Neural progenitor cell (in vitro differentiated cells): Measurements from ENCODE around the gene BOD1L2. TPM values are rescaled to one million over a fixed set of nuclear protein-coding genes. Genes with fewer than 3 reads are reported as not detected.

Experiments
- DNase-seq: peaks from one replicate; pipeline ENCODE4 v3.0.0-alpha.2; 2016; ENCODE audit warnings: low spot score
- H2AFZ ChIP-seq: fragments of 200-600 bp; sonication (generic); replicated peaks from 2 replicates; pipeline ENCODE4 v1.6.1; 2016; ENCODE audit warnings: antibody characterized with exemption
- H3F3A ChIP-seq: fragments of 200-600 bp; sonication (generic); 2 replicates; pipeline ENCODE4 v1.6.1; 2016; ENCODE audit warnings: antibody characterized with exemption, low read depth
- H3K27ac ChIP-seq: fragments of 200-600 bp; sonication (generic); 2 replicates; pipeline ENCODE4 v1.5.1; 2016; ENCODE audit warnings: mild to moderate bottlenecking
- H3K27me3 ChIP-seq: fragments of 200-600 bp; sonication (generic); 2 replicates; pipeline ENCODE4 v1.6.1; 2016; ENCODE audit warnings: mild to moderate bottlenecking, moderate library complexity
- H3K36me3 ChIP-seq: fragments of 200-600 bp; sonication (generic); 2 replicates; pipeline ENCODE4 v1.5.1; 2016
- H3K4me1 ChIP-seq: fragments of 200-600 bp; sonication (generic); 2 replicates; pipeline ENCODE4 v1.6.1; 2016; ENCODE audit warnings: mixed run types
- H3K4me2 ChIP-seq: fragments of 200-600 bp; sonication (generic); 2 replicates; pipeline ENCODE4 v1.6.1; 2016
- H3K4me3 ChIP-seq: fragments of 200-600 bp; sonication (generic); 2 replicates; pipeline ENCODE4 v1.5.1; 2016
- H3K79me2 ChIP-seq: fragments of 200-600 bp; sonication (generic); 2 replicates; pipeline ENCODE4 v1.6.1; 2016; ENCODE audit warnings: low read depth
- H3K9ac ChIP-seq: fragments of 200-600 bp; sonication (generic); 2 replicates; pipeline ENCODE4 v1.6.1; 2016
- H3K9me3 ChIP-seq: fragments of 200-600 bp; sonication (generic); 2 replicates; pipeline ENCODE4 v1.5.1; 2016; ENCODE audit warnings: low read depth
- H4K20me1 ChIP-seq: fragments of 200-600 bp; sonication (generic); 2 replicates; pipeline ENCODE4 v1.6.1; 2016; ENCODE audit warnings: low read depth
- H3K27ac Mint-ChIP-seq: 3 replicates; pipeline ENCODE4 v1.8.0; 2021; ENCODE audit warnings: mixed read lengths
- H3K27me3 Mint-ChIP-seq: 2 replicates; pipeline ENCODE4 v1.8.0; 2022; ENCODE audit warnings: low read depth, mild to moderate bottlenecking, inconsistent platforms, moderate library complexity, mixed read lengths; ENCODE audit not compliant: insufficient read depth
- H3K36me3 Mint-ChIP-seq: 3 replicates; pipeline ENCODE4 v1.8.0; 2021; ENCODE audit warnings: mixed read lengths
- H3K4me1 Mint-ChIP-seq: 3 replicates; pipeline ENCODE4 v1.8.0; 2021; ENCODE audit warnings: mixed read lengths
- H3K4me3 Mint-ChIP-seq: 3 replicates; pipeline ENCODE4 v1.8.0; 2021; ENCODE audit warnings: mild to moderate bottlenecking, moderate library complexity, mixed read lengths
- H3K9me3 Mint-ChIP-seq: 3 replicates; pipeline ENCODE4 v1.8.0; 2020; ENCODE audit warnings: mixed read lengths
- EZH2 ChIP-seq: fragments of 200-600 bp; sonication (generic); IDR thresholded peaks from 2 replicates; pipeline ENCODE4 v1.6.1; 2017; ENCODE audit warnings: antibody characterized with exemption, mild to moderate bottlenecking, moderate library complexity
- EZH2phosphoT487 ChIP-seq: fragments of 200-600 bp; sonication (generic); IDR thresholded peaks from 2 replicates; pipeline ENCODE4 v1.6.1; 2017; ENCODE audit warnings: antibody characterized with exemption
- total RNA-seq: library from RNA; depleted of rRNA; stranded (reverse); fragments of >200 nt; gene quantifications from 2 replicates; pipeline ENCODE4 v1.2.3, GENCODE V29; 2015; ENCODE audit warnings: low replicate concordance
- TF ChIP-seq, protein P1 (sequence below): fragments of 200-600 bp; sonication (generic); IDR thresholded peaks from 2 replicates; pipeline ENCODE4 v1.5.1; 2017; ENCODE audit warnings: antibody characterized with exemption, mild to moderate bottlenecking

BOD1L2 gene
- total RNA-seq, 1 donor from 2014 or later, result not detected

DNA sequence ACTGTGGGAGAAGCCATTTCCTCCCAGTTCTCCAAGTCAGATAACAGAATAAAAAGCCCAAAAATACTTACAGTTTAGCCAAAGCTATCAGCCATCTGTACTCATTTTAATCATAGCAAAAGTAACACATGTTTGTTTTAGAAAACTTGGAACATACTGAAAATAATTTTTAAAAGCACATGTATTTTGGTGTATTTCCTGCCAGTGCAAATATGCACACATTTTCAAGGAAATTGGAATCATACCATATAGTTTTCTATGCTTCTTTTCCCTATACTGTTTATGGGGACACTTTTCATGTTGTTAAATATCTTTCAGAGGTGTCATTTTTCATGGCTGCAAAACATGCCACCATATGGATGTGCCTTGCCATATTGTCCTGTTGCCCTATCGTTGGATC lies 51.2 kb downstream of the BOD1L2 start:
- Histone ChIP-seq H3K27ac (no peak overlapping the region), H3K4me3 (no peak overlapping the region), H3K79me2 (no peaks in the 10 kb centered on the region), H3K36me3 (no peaks in the 10 kb centered on the region), H3K4me1 (no peaks in the 10 kb centered on the region), H2AFZ (no peak overlapping the region), H3K4me2 (no peak overlapping the region), H3K27me3 (no peaks in the 10 kb centered on the region), H3K9ac (no peak overlapping the region), H4K20me1 (no peaks in the 10 kb centered on the region), H3K9me3 (no peaks in the 10 kb centered on the region), H3F3A (no peaks in the 10 kb centered on the region)
- Mint-ChIP-seq H3K9me3 (no peaks in the 10 kb centered on the region), H3K4me3 (no peak overlapping the region), H3K36me3 (no peaks in the 10 kb centered on the region), H3K27me3 (peaks cover 14% of the 10 kb centered on the region), H3K27ac (no peak overlapping the region), H3K4me1 (no peaks in the 10 kb centered on the region)
- no peak for DNase-seq
- TF ChIP-seq, protein P1, sequence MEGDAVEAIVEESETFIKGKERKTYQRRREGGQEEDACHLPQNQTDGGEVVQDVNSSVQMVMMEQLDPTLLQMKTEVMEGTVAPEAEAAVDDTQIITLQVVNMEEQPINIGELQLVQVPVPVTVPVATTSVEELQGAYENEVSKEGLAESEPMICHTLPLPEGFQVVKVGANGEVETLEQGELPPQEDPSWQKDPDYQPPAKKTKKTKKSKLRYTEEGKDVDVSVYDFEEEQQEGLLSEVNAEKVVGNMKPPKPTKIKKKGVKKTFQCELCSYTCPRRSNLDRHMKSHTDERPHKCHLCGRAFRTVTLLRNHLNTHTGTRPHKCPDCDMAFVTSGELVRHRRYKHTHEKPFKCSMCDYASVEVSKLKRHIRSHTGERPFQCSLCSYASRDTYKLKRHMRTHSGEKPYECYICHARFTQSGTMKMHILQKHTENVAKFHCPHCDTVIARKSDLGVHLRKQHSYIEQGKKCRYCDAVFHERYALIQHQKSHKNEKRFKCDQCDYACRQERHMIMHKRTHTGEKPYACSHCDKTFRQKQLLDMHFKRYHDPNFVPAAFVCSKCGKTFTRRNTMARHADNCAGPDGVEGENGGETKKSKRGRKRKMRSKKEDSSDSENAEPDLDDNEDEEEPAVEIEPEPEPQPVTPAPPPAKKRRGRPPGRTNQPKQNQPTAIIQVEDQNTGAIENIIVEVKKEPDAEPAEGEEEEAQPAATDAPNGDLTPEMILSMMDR, result no peak
- no peak for TF ChIP-seq EZH2phosphoT487
- no peak for TF ChIP-seq EZH2

Other genes starting within 250 kb of the BOD1L2 start
- 0.65 and 1.2 TPM in 2 replicates for gene ST8SIA3, start 205.5 kb downstream of the BOD1L2 start, total RNA-seq